Stimulated activated CD4-positive, alpha-beta T cell treated with anti-CD3 and anti-CD28 coated beads, Interleukin-15, amount 100 ng/mL, for 24 hours (primary cell): ENCODE data around the gene HOXC4.
A peak's percentile ranks its signal among the peaks of the same experiment; 100 is the strongest.

ENCODE experiments used
- DNase-seq: peaks from one replicate; pipeline ENCODE4 v3.0.0-alpha.2; 2020

Gene HOXC4

DNA sequence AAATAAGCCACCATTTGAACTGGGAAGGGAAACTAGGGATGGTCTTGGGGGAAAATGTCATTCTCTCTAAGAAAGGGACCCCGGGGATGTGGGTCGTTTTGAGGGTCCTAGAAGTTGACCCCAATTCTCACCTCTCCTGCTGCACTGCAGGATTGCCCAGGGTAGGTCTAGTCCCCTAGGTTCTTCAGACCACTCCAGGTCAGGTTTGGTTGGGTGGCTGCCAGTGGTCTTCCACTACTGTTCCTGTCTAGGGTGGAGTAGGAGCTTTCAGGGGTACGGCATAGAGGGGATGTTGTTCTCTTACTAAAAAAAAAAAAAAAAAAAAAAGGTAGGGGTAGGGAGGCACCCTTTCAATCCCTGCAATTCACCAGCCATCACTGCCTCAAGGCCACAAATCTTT is 37.6 kb upstream of the HOXC4 start:
- no peak for DNase-seq

DNA sequence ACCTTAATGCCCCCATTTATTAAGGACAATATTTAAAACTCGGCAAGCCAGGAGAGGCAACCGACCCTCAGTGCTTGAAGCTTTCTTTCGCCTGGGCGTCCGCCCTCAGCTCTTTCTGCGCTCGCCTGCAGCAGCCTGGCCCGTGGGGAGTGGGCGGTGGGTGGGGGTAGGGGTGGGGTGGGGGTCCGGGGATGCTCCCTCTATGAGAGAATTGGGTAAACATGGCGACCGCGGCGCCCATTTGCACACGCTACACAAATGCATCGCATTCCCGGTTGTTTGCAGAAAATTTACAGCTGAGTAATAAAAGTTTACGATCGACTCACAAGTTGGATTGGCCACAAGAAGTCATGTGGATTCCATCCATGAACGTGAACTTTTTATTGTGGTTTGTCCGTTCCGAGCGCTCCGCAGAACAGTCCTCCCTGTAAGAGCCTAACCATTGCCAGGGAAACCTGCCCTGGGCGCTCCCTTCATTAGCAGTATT is 37.1 kb upstream of the HOXC4 start:
- DNase-seq: no peak

DNA sequence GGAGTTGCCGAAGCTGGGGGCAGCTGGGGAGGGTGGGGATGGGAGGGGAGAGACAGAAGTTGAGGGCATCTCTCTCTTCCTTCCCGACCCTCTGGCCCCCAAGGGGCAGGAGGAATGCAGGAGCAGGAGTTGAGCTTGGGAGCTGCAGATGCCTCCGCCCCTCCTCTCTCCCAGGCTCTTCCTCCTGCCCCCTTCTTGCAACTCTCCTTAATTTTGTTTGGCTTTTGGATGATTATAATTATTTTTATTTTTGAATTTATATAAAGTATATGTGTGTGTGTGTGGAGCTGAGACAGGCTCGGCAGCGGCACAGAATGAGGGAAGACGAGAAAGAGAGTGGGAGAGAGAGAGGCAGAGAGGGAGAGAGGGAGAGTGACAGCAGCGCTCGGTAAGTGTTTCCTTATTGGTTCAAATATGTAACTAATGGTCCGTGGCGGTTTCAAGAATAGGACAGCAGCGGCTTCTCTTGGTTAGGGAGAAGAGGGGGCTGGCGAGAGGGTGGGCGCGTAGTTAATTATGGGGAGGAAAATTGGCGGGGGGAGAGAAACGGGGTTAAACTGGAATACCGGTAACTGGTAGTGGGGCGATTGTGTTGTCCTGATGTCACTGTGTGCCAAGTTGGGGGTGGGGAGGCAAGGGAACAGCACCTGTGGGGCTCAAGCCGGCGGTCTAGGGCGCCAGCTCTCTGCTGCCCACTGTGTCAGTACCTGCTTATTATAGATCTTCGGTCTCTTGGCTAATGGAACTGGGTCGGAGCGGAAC is 36.4 kb upstream of the HOXC4 start:
- no peak for DNase-seq

DNA sequence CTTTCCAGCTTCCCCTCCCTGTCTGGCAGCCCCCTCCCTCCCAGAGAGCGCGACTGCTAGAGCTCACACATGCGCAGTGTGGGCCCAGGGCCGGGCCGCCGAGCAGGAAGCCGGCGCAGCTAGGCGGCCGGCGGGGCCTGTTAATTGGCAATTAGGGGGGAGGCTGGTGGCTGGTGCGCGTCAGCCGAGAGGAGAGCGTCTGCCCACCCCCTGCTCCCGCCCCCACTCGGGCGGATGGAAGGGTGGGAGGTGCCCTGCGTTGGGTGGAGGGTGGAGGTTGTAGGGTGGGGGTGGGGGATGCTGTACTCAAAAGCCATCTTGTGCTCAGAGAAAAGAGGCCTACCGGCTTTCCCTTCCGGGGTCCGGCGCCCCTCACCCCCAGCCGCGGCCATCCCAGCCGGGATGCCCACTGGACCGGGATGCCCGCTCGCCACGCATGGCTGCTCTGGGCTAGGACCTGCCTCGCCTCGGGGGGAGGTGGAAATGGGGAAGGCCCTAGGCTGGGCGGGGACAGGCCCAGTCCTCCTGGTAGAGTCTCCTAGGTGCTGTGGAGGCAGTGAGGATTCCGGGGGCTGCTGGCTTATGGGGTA is 35.7 kb upstream of the HOXC4 start:
- peak; percentile 80 for DNase-seq

DNA sequence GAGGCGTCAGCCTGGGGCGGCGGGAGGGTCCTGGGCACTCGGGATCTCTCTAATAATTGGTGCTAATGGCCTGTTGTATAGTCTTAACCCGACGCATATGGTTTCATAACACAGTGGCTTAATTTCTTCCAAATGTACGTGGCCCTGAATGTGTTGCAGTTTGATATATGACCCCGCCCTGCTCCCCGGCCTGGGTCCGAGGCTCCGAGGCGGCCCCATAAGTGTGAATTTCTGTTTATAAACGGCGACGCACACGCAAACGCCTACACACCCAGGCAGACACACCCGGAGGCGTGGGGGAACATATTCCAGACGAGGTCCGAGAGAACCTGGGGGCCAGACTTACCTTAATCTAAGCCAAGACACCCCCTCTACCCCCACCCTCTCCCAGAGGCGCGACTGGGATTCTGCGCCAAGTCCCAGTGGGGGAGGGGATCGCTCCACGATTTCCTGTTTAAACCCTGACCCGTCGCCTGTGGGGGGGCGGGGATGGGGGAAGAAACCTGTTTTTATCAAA is 35.1 kb upstream of the HOXC4 start:
- no peak for DNase-seq

DNA sequence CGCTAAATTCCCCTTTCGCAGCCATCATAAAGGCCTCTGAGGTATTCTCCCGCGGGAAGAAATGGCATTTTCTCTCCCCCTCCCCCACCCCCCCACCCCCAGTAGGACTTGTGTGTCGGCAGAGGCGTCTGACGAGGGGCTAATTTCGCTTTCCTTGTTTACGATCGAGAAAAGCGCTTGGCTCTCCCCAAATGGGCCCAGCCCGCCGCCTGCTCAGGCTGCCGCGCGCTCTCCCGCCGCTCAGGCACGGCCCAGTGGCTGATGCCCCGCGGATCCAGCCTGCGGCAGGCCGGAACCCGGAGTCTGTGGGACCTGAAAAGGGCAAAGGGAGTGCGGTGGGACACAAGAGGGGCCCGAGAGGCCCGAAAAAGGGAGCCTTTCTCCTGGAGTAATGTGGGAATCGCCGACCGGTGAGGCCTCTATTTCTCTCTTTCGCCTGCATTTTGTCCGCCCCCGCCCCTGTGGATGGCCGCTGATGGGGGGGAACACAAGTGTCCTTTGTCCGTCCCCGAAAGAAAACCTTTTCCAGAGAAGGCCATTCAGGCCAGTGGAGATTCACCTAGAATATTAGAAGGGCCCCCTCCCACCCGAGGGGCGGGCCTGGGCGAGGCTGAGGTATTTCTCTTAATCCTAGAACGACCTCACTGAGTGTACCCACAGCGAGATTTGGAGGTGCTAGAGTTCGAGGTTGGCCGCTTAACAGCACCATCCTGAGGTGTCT is 34.4 kb upstream of the HOXC4 start:
- DNase-seq: no peak

DNA sequence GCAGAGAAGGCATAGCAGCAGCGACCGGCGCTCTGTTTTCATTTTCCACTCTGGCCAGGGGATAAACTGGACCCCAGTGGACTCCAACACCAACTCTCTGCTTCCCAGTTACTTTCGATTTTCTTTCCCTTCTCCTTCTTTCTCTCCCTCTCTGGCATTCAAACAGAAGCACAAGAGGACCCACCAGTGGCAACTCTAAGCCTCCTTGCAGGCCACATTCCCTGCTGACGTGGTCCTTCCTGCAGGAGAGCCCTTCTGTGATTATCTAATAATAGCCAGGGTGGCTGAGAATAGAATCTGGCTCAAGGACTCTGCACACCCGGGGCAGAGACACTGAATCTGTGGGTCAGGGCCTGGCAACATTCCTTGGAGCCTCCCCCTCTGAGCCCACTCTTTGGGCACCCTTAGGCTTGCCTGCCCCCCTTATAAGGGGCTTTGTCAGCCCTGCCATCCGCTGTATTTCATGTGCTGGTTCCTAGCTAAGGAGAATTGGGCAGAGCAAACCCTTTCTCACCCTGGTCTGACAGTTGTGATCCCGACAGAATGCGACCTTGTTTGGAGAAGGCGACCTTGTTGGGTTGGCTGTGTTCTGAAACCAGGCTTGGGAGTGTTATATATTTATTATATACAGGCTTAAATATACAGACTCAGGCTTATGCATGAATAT is 33.6 kb upstream of the HOXC4 start:
- no peak for DNase-seq

DNA sequence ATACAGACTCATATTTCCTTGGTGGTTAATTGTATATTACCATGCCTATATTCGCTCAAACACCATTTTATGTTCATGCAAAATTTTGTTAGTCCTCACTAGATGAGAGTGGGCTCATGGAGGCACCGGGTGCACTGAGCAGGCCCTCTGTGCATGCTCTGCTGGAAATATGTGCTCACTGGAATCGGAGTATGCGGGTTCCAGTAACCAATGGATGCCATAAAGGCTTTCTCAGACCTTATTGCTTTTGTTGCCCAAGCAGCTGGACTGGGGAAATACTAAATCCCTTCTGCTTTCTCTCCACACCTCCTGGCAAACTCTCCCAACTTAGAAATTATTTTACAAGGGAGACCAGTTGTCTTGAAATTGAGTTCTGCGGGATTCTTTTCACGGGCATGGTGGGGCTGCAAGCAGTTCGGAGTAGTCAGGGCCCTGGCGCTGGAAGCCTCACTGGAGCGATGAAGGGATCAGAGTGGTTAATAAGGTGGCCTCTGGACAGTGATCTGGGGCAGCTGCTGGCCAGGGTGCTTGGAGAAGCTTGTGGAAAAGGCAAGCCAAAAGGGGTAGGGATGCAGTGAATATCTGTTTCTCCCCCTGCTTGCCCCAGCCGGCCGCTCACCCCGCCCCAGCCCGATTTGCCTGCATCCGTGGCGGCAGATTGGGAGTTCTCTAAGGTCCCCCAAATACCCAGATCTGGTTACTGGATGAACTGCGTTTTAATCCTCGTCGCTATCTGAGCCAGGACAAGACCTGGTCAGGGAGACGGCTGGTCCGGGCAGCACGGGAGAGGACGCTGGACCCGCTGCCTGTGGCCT is 32.8 kb upstream of the HOXC4 start:
- no peak for DNase-seq

DNA sequence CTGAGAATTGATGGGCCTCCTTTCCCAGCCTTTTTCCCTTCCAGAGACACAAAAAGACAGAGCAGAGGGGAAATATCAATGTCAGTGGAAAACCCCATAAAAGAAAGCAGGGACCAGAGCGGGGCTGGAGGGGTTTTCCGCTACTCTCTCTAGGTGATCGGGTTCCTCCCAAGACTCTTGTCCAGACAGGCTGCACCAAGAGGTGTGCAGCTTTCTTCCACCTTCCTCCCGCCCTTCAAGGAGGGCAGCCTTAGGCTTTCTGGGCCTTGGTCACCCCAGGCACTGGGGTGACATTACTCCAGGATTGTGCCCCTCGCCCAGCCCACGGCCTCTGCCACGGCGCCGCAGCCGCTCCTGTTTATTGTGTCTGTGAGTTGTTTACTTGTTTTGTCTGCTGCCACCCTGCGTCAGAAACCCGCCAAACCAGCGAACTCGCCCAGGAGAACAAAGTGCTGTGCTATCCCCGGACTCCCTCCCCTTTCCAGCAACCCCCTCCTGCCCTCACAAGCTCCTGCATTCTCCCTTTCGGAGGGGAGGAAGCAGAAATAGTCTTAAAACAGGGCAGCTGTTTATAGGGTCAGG is 32.1 kb upstream of the HOXC4 start:
- no peak for DNase-seq

DNA sequence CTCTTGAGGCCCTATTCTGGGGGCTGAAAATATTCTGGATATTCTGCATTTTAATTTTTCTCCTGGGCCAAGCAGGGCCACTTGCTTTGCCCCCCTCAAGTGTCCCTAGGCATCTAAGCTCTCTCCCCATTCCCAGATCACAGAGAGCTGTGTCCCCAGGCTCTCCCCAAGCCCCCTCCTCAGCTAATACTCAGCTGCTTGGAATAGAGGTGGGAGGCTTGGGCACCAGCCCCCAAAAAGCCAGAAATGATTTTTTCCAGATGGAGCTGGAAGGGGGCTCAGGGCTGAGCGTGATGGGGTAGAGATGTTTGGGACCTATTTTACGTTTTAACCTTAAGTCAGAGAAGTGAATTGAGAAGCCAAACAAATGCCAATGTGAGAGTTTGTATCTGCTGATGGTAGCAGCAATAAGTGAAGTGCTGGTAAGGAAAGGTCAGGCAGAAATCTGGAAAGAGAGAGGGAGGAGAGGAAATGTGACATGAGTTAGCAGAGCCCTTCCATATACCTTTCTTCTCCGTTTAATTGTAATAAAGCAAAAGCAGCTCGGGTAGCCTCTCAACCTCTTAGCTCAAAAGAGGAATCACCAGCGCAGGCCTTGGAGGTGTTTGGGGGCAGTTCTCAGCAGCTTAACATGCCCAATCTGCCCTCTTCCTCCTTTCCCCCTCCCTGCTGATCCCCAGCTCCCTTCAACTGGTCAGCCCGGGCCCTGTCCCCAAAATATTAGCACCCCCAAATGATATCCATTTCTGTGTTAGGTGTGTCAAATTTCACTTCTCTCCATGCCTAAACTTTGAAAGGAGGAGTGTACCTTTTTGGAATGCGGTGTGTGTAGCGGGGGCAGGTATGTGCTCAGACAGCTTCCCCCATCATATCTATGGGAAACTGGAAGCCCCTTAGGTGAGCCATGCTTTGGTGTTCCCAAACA is 30.4 kb upstream of the HOXC4 start:
- DNase-seq: no peak

DNA sequence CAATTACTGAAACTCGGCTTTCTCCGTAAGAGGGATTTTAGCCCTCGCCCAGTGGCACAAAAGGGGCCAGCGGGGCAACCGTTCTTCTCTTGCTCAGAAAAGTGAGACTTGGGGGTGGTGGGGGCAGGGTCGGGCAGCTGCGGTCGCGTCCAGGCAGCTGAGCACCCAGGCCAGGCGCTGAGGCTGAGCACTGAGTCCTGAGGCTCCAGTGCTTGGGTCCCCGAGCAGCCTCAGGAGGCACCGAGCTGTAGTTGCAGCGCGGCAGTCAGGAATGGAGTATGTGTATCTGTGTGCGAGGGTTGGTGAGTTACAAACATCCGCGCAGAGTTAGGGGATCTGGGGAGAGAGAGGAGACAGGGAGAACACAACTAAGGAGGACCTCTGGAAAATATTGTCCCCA is 29.5 kb upstream of the HOXC4 start:
- no peak for DNase-seq

DNA sequence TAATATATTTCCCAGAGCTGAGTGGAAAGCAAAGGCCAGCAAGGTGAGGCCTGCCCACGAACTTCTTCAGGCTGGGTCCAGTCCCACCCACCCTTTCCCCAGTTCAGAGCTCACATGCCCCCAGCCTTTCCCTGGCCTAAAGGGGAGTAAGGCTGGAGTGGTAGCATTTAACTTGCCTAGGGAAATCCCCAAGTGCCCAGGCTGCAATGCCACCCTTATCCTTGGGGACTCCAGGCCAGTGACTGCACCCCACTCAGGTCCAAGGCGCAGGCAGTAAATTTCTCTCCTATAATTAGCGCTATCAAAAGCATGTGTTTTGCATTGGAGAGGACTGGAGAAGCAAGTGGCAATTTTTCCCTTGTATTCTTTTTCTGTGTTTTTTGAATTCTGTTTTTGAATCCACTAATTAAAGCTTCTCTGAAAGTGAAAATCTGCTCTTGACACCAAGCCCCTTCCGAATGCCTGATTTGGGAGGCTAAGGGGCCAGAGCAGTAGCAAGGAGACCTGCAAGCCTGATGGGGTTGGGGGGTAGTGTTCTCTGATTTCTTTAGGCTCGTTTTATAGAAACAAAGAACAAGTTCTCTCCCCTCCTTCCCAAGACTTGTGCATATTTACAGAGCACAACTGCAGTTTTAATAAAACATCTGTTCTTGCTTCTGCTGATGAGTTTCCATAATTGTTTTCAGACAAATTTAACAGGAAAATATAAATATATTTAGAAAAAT is 28.9 kb upstream of the HOXC4 start:
- DNase-seq: no peak

DNA sequence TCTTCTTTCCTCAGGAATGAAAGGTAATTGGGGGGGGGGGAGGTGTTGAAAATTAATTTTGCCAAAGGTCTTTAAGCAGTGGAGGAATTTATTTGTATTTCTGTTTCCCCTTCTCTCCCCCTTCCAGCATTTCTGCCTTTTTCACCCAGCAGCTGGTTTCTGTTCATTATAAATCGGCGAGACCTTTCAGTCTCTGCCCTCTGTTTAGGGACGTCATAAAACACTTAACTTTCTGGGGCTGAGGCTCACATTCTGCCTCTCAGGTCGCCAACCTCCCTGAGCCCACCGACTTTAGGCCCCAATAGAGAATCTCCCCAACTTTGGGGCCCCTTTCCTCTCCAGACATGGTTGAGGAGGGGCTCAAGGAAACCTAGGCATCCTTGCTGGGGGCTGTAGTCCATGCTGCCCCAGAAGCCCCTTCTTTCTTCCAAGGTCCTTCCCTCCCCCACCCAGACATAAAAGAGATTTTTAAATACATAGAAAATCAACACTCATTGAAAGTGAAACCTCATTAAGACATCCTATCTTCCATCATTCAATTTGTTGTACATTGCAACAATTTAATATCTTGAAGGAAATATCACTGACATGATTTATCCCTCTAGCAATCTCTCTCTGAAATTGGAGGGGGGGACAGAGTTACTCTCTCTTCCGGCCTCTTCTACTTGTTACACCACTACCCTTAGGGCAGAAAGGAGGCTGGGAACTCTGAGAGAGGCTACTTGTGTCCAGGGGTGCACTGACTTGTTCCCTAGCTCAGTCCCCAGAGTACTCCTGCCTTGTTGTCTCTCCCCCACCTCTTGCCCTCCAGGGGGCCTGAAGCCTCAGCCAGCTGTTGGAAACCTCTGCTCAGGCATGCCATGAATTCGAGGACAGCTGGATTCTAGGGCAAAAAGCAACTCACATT is 27.9 kb upstream of the HOXC4 start:
- DNase-seq: no peak

DNA sequence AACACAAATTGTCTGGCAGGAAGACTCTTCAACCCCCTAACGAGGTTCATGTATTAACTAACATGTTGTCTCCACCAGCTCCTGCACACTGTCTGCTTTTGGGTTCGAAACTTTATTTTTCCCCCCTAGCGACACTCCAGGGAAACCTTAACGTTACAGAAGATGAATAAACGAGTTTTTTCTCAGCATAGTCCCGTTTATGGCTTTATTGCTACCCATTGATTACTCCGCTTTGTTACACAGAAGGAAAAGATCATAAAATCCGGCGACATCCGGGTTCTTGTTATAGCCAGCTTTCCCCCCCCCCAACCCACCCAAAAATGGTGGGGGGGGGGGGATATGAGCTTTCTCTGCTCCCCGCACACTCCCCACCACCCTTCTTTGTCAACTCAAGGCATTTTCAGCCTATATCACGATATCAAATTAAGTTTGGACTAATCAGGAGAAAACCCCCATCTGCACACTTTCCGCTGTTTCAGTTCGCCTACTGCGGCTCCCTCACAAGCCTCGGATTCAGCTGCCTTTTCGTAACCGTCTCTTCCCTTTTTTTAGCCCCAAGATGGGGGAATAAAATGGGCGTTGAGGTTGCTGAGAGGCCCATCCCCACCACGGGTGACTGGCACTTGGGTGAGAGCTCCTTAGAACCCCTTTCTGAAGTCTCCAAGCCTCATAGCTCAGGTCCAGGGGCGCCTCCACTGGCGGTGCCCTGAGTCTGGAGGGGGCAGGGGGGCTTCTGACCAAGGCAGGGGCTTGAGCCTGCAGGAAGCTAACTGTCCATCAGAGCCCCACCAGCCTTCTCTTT is 26.8 kb upstream of the HOXC4 start:
- no peak for DNase-seq

DNA sequence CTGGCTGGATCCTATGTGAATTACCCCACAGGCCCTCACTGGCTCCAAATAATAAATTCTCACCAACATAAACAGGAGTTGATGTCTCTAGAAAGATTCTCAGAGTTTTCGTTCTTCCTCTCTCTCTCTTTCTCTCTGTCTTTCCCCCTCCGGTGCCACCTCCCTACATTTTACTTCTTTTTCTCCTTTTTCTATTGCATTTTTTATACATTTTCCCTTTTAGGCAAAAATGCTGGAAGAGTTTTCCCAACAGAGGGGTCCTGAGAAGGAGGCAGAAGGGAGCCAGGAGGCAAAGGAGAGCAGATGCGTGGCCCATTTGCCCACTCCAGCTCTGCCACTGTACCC is 26.2 kb upstream of the HOXC4 start:
- no peak for DNase-seq

DNA sequence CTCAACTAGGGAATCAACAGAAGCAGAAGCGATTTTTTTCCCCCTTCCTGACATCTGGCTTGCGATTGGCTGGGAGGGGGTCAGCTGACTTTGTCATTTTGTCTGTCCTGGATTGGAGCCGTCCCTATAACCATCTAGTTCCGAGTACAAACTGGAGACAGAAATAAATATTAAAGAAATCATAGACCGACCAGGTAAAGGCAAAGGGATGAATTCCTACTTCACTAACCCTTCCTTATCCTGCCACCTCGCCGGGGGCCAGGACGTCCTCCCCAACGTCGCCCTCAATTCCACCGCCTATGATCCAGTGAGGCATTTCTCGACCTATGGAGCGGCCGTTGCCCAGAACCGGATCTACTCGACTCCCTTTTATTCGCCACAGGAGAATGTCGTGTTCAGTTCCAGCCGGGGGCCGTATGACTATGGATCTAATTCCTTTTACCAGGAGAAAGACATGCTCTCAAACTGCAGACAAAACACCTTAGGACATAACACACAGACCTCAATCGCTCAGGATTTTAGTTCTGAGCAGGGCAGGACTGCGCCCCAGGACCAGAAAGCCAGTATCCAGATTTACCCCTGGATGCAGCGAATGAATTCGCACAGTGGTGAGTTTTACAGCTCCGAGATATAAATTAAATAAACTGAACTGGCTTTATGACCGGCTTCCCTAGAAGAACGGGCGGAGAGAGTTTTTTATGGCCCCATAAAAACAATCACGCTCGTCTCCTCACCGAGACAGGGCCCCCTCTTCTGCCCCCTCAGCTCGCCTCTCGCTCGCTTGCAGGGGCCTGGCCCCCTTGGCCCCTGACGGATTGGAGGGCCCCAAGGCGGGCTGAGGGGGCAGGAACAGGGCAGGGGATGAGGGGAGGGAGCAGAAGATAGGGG is 25.1 kb upstream of the HOXC4 start, which contains the start of gene HOXC6:
Gene HOXC6, plus strand, starts transcription at position 127 of the 888 bp plus-strand sequence. Its CDS starts 82 bp downstream, at position 209.
- DNase-seq: no peak
